NCI-H2196 (cell line): ENCODE measurements around the gene NPNT.

Source experiments
- DNase-seq: peaks from one replicate; lab custom pipeline; 2025; ENCODE audit not compliant: unreplicated experiment; lab: John Stamatoyannopoulos, UW

NPNT gene

DNA sequence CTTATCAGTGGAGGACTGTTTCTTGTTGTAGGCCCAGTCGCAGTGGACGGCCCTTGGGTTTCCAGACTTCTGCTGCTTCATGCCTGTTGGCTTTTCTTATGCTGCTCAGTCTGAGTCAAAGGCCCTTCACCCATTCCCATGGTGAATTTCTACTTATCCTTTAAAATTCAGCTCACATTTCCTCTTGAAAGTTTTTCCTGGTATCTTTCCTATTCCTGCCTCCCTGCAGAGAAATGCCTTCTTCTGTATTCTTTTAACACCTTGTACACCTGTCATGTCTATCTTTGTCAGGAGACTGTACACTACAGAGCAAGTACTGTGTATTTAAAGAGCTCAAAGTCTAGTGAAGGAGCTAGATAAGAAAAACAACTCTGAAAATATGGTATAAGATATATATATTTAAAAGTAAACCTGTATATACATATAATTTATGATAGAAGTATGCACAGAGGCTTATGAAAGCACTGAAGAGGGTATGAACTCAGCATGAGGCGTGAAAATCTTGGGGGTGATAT is 22.0 kb downstream of the NPNT start:
- no peak for DNase-seq

- DNase-seq = no peak
These were observed 26.0 kb downstream of the NPNT start for GRCh38 chr4:105921301-105921700.

DNA sequence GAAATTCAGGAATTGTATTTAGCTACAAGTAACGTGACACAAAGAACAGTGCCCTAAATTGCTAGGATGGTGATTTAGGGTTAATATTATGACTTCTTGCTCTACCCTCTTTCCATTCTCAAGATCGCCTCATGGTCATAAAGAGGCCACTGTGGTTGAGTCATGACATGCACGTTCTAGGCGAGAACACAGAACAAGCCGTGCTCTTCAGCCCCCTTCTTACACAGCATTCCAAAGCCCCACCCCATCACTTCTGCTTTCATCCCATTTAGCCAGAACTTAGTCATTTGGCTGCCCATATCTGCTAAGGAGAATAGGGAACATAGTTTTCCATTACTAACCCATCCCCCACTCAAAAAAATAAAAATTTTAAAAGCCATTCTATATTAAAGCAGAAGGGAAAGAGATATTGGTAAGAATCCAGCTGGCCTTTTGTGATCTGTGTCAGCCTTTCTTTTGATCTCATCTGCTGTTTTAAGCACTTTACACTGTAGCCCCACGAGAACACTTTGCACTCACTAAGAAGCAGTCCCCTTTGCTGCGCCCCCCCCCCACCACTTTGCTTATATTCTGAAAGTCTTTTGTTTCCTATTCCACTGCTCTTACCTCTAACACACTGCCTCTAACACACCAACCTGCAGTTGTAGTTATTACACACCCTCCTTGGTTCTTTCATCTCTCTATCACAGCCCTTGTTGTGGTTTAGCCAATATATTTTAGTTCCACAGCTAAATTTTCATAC is 28.4 kb downstream of the NPNT start:
- DNase-seq = no peak

DNA sequence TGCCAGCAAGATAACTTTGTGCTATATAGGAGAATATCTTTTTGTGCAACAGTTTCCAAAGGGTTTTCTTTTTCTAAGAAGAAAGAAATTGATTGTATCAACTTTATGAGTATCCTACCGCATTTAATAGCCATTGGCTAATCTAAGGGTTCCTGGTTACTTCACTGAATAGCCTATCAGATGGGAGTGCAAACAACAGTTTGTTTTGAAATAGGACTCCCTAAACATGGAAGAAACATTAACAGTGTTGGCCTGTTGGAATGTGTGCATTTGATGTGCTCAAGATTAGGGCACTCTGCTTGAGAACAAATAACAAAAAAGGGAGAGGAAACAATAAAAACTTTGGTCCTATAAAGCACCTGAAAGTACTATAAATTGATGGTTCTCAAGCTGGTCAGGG is 29.1 kb downstream of the NPNT start:
- DNase-seq = no peak

DNA sequence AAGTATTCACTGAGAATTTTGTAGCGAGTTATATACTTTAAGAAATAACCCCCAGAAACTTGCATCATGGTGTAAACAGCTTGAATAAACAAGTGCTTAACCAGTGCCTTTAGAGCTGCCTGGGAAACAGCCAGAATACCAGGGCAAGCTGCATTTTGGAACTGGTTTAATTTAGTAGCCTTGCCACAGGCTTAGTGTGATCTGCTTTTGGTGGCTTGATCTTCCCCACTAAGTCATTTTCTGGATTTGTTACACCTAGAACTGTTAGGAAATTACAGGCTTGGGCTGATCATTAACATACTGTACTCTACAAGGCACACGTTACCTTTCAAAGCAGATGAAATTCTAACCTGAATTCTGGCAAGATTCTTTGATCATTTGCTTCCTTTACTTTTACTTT is 35.4 kb downstream of the NPNT start:
- no peak for DNase-seq

DNA sequence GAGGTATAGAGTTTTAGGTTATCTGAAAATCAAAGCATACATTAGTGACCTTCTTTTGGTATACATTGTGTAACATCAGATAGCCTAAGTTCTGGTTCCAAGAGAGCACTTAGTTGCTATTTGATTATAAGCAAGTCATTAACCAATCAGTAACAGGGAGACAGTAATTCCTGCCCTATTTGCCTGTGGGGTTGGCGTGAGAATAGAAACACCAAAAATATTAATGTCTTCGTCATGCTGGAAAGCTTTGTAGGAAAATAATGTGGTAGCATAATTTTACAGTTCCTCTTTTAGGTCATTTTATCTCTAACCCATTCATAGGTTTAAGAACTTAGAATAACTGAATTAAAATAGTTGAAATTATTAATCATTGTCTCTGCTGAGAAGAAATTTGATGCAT is 37.8 kb downstream of the NPNT start:
- DNase-seq = no peak

DNA sequence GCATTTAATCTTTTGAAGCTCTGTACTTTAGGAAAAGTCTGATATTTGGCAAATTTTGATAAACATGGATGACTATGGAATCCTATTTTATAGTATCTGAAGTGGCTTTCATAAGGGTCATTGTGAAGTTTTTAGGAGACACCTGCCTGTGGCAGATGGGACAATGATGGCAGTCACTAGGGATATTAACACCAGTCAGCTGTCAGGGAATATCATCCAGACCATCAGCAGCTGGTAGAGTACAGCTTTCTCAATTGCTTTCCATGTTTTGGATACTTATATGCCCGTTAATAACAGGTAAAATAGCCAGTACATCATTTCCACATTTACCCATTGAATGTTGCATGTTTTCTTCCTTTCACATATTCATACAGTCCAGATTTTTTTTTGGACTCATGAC is 39.1 kb downstream of the NPNT start:
- DNase-seq = no peak

- DNase-seq = no peak
These were observed 41.6 kb downstream of the NPNT start for GRCh38 chr4:105936901-105937300.

DNA sequence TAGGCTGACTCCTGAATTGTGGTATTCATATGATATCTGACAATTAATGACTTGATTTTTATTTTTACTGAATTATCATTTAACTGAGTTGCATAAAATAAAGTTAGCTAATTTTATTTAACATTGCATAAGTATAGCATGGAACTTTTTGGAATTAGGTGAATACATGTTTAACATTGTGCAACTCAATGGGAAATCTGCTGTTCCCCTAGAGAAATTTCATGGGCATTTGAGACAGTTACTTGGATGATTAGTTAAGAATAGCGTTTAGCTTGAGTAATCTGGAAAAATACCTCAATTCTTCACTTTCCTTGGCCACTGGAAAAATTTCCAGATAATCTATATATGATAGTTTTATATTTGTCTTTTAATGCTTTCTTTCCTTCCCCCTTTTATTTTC is 42.5 kb downstream of the NPNT start:
- DNase-seq = no peak

DNA sequence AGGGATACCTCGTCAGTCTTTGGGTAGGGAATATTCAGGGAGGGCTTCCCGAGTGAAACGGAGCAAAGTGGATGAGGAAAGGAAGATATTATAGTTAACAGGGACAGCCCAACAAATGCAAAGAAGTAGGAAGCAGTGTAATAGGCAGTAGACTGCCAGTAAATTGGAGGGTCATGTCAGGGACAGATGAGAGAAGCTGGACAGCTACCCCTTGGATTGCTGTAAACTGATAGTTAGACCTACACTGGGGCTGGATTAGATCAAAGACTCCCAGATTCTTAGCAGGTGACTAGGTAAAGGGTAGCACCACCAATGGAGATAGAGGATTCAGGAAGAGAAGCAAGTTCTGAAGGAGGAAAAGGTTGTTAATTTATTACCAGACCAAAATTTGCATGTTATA is 48.0 kb downstream of the NPNT start:
- no peak for DNase-seq

DNA sequence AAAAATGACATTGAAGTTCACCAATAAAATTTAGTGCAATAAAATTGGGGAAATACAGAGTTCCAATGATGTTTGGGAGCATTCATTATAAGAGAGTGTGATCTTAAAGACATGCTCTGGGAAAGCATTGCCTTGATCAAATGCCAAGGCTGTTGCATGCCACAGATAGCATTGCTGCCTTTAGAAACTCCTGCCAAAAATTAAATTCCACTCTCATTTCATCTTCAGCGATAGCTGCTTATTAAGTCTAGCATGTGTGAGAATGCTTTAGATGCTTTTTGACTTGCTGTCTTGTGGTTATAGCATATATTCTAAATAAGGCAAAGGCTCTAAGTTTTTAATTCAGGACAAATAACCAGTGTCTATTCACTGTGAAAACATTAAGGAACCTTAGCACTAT is 49.3 kb downstream of the NPNT start:
- no peak for DNase-seq

DNA sequence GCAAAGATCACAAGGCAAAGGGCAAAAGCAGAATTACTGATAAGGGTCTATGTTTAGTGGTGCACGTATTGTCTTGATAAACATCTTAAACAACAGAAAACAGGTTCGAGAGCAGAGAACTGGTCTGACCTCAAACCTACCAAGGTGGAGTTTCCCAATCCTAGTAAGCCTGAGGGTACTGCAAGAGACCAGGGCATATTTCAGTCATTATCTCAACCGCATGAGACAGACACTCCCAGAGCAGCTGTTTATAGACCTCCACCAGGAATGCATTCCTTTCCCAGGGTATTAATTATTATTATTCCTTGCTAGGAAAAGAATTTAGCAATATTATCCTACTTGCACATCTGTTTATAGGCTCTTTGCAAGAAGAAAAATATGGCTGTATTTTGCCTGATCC is 51.5 kb downstream of the NPNT start:
- DNase-seq = no peak

DNA sequence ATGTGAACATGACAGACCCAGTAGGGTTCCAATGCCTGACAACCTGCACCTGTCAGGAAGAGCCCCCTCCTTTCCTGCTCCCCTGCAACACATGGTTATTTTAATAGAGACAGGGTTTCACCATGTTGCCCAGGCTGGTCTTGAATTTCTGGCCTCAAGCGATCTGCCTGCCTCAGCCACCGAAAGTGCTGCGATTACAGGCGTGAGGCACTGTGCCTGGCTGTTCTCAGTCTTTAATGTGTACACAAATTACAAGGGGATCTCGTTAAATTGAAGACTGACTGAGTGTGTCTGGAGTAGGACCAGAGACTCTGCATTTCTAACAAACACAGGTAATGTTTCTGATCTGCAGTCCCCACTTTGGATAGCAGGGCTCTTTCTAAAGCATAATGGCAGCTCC is 55.4 kb downstream of the NPNT start:
- no peak for DNase-seq

- no peak for DNase-seq
These were observed 55.9 kb downstream of the NPNT start for GRCh38 chr4:105951198-105951597.

DNA sequence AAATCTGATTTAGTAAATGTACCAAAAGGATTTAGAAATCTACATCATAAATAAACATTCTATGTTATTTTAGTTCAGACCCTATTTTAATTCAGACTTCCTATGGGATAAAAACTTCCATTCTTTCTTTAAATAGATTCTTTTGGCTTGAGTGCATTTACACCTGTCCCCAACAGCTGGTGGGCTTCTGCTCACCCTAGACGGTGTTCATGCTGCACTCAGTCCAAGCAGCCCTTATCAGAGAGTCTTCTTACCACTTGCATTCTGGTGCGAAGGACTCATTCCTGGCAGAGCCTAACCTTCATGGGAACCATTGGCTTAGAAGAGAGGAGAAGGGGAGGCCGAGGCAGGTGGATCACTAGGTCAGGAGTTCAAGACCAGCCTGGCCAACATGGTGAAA is 57.3 kb downstream of the NPNT start:
- DNase-seq = no peak

DNA sequence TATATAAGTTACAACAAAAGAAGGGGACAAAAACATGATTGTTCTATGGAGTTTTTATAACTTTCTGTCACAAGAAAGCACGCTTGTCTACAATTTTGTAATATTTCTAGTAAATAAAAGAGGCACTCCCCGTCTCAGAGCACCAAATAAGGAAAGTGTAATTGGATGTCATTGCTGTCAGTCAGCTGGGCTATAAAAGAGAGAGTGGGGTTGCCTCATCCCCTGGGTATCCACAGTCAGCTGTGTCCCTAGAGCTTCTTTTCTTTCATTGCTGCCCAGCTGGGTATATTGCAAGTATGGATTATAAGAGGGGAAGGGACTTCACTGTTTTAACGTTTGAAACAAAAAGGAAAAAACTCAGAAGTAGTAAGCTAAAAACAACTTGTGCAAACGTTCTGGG is 61.3 kb downstream of the NPNT start:
- DNase-seq = no peak

DNA sequence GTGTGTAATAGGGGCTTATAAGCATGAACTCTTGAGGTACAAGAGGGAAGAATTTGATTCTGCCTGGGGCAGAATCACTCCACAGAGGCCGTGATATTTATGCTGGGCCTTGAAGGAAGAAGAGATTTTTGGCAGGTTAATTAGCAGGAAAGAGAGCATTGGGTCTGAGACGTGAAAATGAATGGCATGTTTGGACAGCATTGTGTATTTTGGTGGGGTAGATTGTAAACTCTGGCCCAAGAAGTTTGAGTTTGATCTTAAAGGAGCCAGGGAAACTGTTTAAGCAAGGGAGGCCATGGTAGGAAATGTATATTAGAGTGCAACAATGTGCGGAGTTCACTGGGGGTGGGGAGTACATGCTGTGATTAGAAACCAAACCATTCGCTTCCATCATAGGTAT is 62.4 kb downstream of the NPNT start:
- DNase-seq = no peak

DNA sequence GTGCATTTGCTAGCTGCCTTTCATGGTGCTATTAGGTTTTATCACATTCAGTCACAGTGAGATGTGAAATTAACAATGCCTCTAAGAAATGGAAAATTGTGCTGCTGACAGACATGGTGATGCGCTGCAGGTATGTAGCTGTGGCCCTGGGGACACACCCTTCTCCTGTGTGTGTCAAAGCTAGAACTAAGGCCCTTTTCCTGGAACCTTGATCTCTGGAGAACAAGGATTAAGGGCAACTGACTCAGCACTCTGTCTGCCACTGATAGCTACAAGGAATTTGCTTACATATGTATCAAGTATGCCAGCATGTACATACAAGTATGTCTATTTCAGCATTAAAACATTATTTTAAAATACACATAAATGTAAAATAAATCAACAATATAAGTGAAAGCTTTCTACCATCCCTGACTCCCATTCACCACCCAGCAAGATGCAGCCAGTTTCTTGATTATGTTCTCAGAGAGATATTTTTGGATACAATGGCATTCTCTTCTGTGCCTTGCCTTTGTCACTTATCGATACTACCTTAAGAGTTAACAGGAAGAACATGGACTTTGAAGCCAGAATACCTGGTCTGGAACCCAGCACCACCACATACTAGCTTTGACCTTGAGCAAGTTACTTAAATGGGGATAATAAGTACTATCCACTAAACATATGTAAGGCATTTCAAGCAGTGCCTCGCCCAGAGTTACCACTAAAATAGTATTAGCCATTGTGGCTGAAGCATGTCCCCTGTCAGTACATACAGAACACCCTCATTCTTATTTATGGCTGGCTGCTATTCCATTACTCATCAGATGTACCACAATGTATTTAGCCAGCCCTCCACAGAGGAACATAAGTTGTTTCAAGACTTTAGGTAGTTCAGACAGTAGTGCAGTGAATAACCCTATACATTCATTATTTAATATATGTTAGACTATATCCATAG is 68.5 kb downstream of the NPNT start:
- DNase-seq = no peak

DNA sequence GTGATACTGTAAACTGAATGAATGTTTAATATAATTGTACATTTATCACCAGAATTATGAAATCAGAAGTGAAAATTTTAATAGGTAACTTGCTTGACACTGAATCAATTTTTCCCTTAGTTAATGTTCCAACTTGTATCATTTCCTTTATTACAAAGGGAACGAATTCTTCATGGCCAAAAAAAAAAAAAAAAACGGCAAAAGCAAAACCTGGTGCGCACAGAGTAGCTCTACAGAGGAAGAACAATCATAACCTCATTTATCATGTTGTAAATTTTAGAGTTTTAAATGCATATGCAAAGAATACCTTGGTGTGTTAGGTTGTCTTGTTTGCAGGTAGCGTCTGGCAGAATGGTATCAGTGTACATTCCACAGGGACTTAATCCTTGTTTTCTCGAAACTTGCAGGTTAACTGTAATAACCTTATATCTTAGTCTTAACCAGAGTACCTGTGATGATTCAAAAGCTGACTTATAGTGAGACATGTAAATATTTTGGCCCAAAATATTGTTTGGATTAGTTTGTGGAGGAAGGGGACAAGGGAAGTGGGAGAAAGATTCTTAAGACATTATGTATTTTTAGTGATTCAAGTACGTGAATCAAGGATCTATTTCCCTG is 70.0 kb downstream of the NPNT start:
- DNase-seq = no peak

GRCh38 chr4:105966051-105966450 is 70.8 kb downstream of the NPNT start:
- DNase-seq = no peak

DNA sequence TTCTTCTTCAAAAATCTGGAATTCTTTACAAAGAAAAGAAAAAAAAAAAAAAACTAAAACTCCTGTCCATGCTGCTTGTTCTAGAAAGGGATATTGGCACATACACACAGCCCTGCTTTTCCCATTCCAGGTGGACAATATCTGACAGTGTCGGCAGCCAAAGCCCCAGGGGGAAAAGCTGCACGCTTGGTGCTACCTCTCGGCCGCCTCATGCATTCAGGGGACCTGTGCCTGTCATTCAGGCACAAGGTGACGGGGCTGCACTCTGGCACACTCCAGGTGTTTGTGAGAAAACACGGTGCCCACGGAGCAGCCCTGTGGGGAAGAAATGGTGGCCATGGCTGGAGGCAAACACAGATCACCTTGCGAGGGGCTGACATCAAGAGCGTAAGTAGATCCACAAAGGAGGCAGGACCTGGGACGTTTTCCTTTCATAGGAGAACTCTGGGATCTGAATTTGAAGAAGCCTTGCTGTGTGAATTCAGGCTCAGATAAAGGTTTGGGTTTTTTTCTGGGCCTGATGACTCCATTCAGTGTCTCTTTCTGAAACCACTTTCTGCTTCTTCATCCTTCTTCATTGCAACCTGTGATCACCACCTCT is 71.9 kb downstream of the NPNT start:
- DNase-seq = no peak
